HepG2 (cell line): ENCODE results near the gene GALNT8.

Experiments used
- CTCF ChIP-seq: sonication (generic); formaldehyde crosslinking; IDR thresholded peaks from 2 replicates; pipeline ENCODE4 v1.5.0; 2020; ENCODE audit warnings: mild to moderate bottlenecking, missing genetic modification reagents, moderate library complexity
- FOXK1 ChIP-seq: sonication (generic); formaldehyde crosslinking; IDR thresholded peaks from 2 replicates; pipeline ENCODE4 v1.4.0; 2020; ENCODE audit warnings: low read depth, missing genetic modification reagents, borderline replicate concordance
- FOXO4 ChIP-seq: sonication (generic); formaldehyde crosslinking; conservative IDR thresholded peaks from 2 replicates; pipeline ENCODE4 v1.8.1; 2023; ENCODE audit warnings: missing genetic modification reagents
- HOMEZ ChIP-seq: IDR thresholded peaks from 2 replicates; pipeline ENCODE4 v1.6.1; 2016; ENCODE audit warnings: low read depth
- NFKB2 ChIP-seq: sonication (generic); formaldehyde crosslinking; IDR thresholded peaks from 2 replicates; pipeline ENCODE4 v1.4.0; 2020; ENCODE audit warnings: missing genetic modification reagents, borderline replicate concordance
- NR2F2 ChIP-seq: IDR thresholded peaks from 2 replicates; pipeline ENCODE4 v1.6.1; 2012; ENCODE audit warnings: low read depth, inconsistent platforms, borderline replicate concordance
- PHF8 ChIP-seq: sonication (generic); formaldehyde crosslinking; IDR thresholded peaks from 2 replicates; pipeline ENCODE4 v1.5.0; 2020; ENCODE audit warnings: missing genetic modification reagents
- POLR2A ChIP-seq, 2 experiments: IDR thresholded peaks; 2 replicates each; pipeline ENCODE4 v1.6.1; 2011; ENCODE audit warnings: low read depth in 2 of 2, low read length in 2 of 2, mild to moderate bottlenecking in 1 of 2, moderate library complexity in 1 of 2; ENCODE audit not compliant: insufficient read depth in 1 of 2
- TFAP4 ChIP-seq: sonication (generic); IDR thresholded peaks from 2 replicates; pipeline ENCODE4 v1.6.1; 2016; ENCODE audit warnings: low read depth, borderline replicate concordance
- ZNF644 ChIP-seq: IDR thresholded peaks from 2 replicates; pipeline ENCODE4 v1.6.1; 2016; ENCODE audit warnings: low read depth
- ZNF660 ChIP-seq: sonication (generic); formaldehyde crosslinking; IDR thresholded peaks from 2 replicates; pipeline ENCODE4 v1.5.1; 2020; ENCODE audit warnings: mild to moderate bottlenecking, low read depth, missing genetic modification reagents, borderline replicate concordance
- ZNF672 ChIP-seq: sonication (generic); formaldehyde crosslinking; IDR thresholded peaks from 2 replicates; pipeline ENCODE4 v1.8.1; 2022; ENCODE audit warnings: missing genetic modification reagents

GRCh38 chr12:4814485-4814884 lies 94.3 kb downstream of the GALNT8 start:
- no peak for TF ChIP-seq PHF8 (CRISPR knock-in tag)
- no peak for TF ChIP-seq NR2F2
- TF ChIP-seq TFAP4: no peak
- no peak for TF ChIP-seq HOMEZ (CRISPR knock-in tag)
- TF ChIP-seq NFKB2: no peak
- TF ChIP-seq CTCF: no peak
- TF ChIP-seq FOXK1 (CRISPR knock-in tag): no peak
- TF ChIP-seq FOXO4 (CRISPR knock-in tag): no peak
- TF ChIP-seq ZNF672 (CRISPR knock-in tag): no peak
- no peak for TF ChIP-seq POLR2A (IDR thresholded peaks at IDR 0.05; ENCODE audit: insufficient read depth in 1 of 2, low read depth in 2 of 2, low read length in 2 of 2)
- TF ChIP-seq ZNF644 (CRISPR knock-in tag): no peak
- TF ChIP-seq ZNF660 (CRISPR knock-in tag): no peak
